SU-DHL-6 (cell line): ENCODE data around the gene UTF1.

Experiments used
- H2AFZ ChIP-seq: fragments of 200-600 bp; sonication (generic); 2 replicates; pipeline ENCODE4 v1.6.1; 2014; ENCODE audit warnings: low read depth, mild to moderate bottlenecking, moderate library complexity, mixed read lengths, antibody characterized with exemption, low read length; ENCODE audit not compliant: severe bottlenecking
- H3F3A ChIP-seq: fragments of 200-600 bp; shearing (Covaris generic); 2 replicates; pipeline ENCODE4 v1.6.0; 2016; ENCODE audit warnings: antibody characterized with exemption, mild to moderate bottlenecking; ENCODE audit not compliant: insufficient read depth
- H3K27ac ChIP-seq: fragments of 200-600 bp; sonication (generic); 2 replicates; pipeline ENCODE4 v1.5.1; 2016; ENCODE audit warnings: low read depth, mild to moderate bottlenecking, low read length, moderate library complexity, mixed read lengths
- H3K27me3 ChIP-seq: fragments of 200-600 bp; sonication (generic), shearing (Covaris generic); 2 replicates; pipeline ENCODE4 v1.6.0; 2014; ENCODE audit warnings: mild to moderate bottlenecking, low read length
- H3K36me3 ChIP-seq: fragments of 200-600 bp; sonication (generic); 2 replicates; pipeline ENCODE4 v1.6.1; 2014; ENCODE audit warnings: mild to moderate bottlenecking, low read length, mixed read lengths
- H3K4me2 ChIP-seq: fragments of 300-600, 200-600 bp; shearing (Covaris generic), sonication (generic); 2 replicates; pipeline ENCODE4 v1.6.0; 2014; ENCODE audit warnings: low read length, low read depth, mild to moderate bottlenecking; ENCODE audit not compliant: poor library complexity, severe bottlenecking
- H3K4me3 ChIP-seq: fragments of 200-600 bp; sonication (generic); 2 replicates; pipeline ENCODE4 v1.5.1; 2014; ENCODE audit warnings: antibody characterized with exemption, low read length, mild to moderate bottlenecking, mixed read lengths; ENCODE audit not compliant: insufficient read depth, poor library complexity, severe bottlenecking
- H3K79me2 ChIP-seq: fragments of 200-600 bp; sonication (generic); 2 replicates; pipeline ENCODE4 v1.6.1; 2014; ENCODE audit warnings: mild to moderate bottlenecking, low read length, moderate library complexity; ENCODE audit not compliant: insufficient read depth
- H3K9ac ChIP-seq: fragments of 200-600 bp; sonication (generic); 2 replicates; pipeline ENCODE4 v1.7.0; 2014; ENCODE audit warnings: mild to moderate bottlenecking, low read length
- H3K9me2 ChIP-seq: fragments of 200-600 bp; sonication (generic); replicated peaks from 2 replicates; pipeline ENCODE4 v1.6.1; 2014; ENCODE audit warnings: low read length; ENCODE audit not compliant: insufficient read depth
- H3K9me3 ChIP-seq: fragments of 200-600 bp; sonication (generic); 2 replicates; pipeline ENCODE4 v1.6.1; 2014; ENCODE audit warnings: low read length, mixed read lengths; ENCODE audit not compliant: insufficient read depth
- H4K20me1 ChIP-seq: fragments of 200-600 bp; sonication (generic); 2 replicates; pipeline ENCODE4 v1.6.1; 2014; ENCODE audit warnings: low read depth, mild to moderate bottlenecking, antibody characterized with exemption, low read length, moderate library complexity, mixed read lengths
- CTCF ChIP-seq: fragments of 200-600 bp; sonication (generic); IDR thresholded peaks from one replicate; pipeline ENCODE4 v1.5.1; 2017; ENCODE audit warnings: antibody characterized with exemption, mild to moderate bottlenecking, low read length, moderate library complexity; ENCODE audit not compliant: insufficient read depth, poor library complexity, severe bottlenecking
- EZH2phosphoT487 ChIP-seq: fragments of 200-600 bp; sonication (generic), shearing (Covaris generic); conservative IDR thresholded peaks from 2 replicates; pipeline ENCODE4 v1.6.1; 2018; ENCODE audit warnings: mild to moderate bottlenecking, antibody characterized with exemption, low read length, moderate library complexity, mixed read lengths

Gene UTF1

DNA sequence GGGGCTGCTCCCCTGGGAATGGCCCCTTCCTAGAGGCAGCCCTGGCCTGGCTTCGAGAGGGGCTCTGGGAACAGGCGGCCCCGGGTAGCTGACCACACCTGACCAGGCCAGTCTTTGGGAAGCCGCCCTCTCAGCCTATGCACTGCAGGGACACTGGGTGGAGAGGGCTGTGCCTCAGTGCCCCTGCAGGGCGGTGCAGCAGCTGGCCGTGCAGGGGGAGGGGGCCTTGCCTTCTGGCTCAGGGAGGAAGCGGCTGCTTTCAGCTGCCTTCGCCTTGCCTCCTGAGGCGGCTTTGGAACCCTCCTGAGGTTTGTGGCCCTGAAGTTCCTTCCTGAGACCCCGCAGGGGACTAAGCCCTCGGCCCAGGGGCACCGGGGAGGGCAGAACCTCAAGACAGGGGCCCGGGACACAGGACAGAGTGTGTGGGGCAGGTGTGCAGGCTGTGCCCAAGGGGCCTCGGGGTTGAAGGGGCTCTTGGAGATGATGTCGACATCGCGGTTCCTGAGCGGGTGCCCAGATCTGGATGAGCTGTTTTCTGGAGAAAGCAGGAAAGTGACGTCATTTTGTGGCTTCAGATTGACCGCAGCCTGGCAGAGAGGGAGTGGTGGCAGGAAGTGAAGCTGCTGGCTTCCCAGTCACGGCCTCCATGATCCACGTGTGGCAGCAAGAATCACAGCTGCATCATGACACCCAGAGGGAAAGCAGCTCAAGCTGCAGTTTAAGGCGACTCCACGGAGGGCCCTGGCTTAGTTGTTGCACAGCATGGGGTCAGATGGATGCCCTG is 29.0 kb downstream of the UTF1 start:
- no peaks in the 10 kb centered on the region for H3K36me3 ChIP-seq
- no peak overlapping the region for H3K27ac ChIP-seq
- H3K9ac ChIP-seq: no peak overlapping the region
- no peaks in the 10 kb centered on the region for H3K9me3 ChIP-seq
- no peaks in the 10 kb centered on the region for H3K9me2 ChIP-seq
- H3K4me3 ChIP-seq: no peak overlapping the region
- H3K79me2 ChIP-seq: no peaks in the 10 kb centered on the region
- H3F3A ChIP-seq: 0 out of 2 replicates have a peak, but pooled peaks cover 5% of the 10 kb centered on the region
- H3K4me2 ChIP-seq: no peak overlapping the region
- H2AFZ ChIP-seq: no peak overlapping the region
- H3K27me3 ChIP-seq: no peaks in the 10 kb centered on the region
- H4K20me1 ChIP-seq: no peaks in the 10 kb centered on the region
- no peak for TF ChIP-seq CTCF
- no peak for TF ChIP-seq EZH2phosphoT487

DNA sequence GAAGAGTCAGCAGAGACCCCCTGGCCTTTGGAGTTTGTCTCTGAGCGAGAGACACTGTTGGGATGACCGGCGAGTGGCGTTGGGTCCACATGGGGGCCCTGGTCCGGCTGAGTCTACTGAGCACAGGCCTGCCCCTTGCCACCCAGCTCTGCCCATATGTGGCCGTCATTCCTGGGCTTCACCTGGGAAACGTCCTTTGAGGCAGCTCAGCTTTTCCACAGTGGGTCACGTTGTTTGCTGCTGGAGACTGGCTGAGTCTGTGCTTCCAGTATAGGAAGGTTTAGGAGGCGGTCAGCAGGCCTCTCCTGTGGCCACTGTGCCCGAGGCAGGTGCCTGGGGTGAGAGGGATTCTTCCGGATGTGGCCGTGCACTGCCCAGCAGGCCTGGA is 29.6 kb downstream of the UTF1 start:
- no peak overlapping the region for H3K4me2 ChIP-seq
- H3K9me2 ChIP-seq: no peaks in the 10 kb centered on the region
- no peaks in the 10 kb centered on the region for H4K20me1 ChIP-seq
- 0 out of 2 replicates have a peak, but pooled peaks cover 5% of the 10 kb centered on the region for H3F3A ChIP-seq
- no peaks in the 10 kb centered on the region for H3K79me2 ChIP-seq
- H2AFZ ChIP-seq: no peak overlapping the region
- H3K9ac ChIP-seq: no peak overlapping the region
- H3K36me3 ChIP-seq: no peaks in the 10 kb centered on the region
- H3K27ac ChIP-seq: no peak overlapping the region
- H3K4me3 ChIP-seq: no peak overlapping the region
- TF ChIP-seq CTCF (no peak), EZH2phosphoT487 (no peak)
- H3K27me3 ChIP-seq: no peaks in the 10 kb centered on the region
- no peaks in the 10 kb centered on the region for H3K9me3 ChIP-seq

- peak overlapping the region; percentile 64 for H3K9ac ChIP-seq
- H3K36me3 ChIP-seq: no peaks in the 10 kb centered on the region
- H3K27ac ChIP-seq: no peak overlapping the region
- 0 out of 2 replicates have a peak, but pooled peaks cover 5% of the 10 kb centered on the region for H3F3A ChIP-seq
- peak overlapping the region; percentile 71 for H3K4me3 ChIP-seq
- no peaks in the 10 kb centered on the region for H3K9me3 ChIP-seq
- peak overlapping the region; percentile 98 for H2AFZ ChIP-seq
- no peaks in the 10 kb centered on the region for H3K79me2 ChIP-seq
- H3K9me2 ChIP-seq: no peaks in the 10 kb centered on the region
- TF ChIP-seq EZH2phosphoT487 (no peak), CTCF (no peak)
- H4K20me1 ChIP-seq: no peaks in the 10 kb centered on the region
- peak overlapping the region; percentile 71 for H3K4me2 ChIP-seq
- H3K27me3 ChIP-seq: no peaks in the 10 kb centered on the region
These were observed 31.1 kb downstream of the UTF1 start for GRCh38 chr10:133260895-133261725.
